HFF-Myc (cell line): Measurements from ENCODE around the gene HSF5.

ENCODE experiments used
- DNase-seq: peaks from one replicate; pipeline ENCODE4 v3.0.0-alpha.2; 2011; ENCODE audit warnings: low read depth; ENCODE audit errors: extremely low read depth
- H3K4me3 ChIP-seq: replicated peaks from 2 replicates; pipeline ENCODE4 v1.5.1; 2011; ENCODE audit warnings: low read depth, mild to moderate bottlenecking, control low read depth, low read length
- TF ChIP-seq, protein P1 (sequence below): IDR thresholded peaks from 2 replicates; pipeline ENCODE4 v1.5.1; 2012; ENCODE audit warnings: mild to moderate bottlenecking, low read depth, low read length, control low read depth; ENCODE audit errors: missing control alignments

The HSF5 gene

DNA sequence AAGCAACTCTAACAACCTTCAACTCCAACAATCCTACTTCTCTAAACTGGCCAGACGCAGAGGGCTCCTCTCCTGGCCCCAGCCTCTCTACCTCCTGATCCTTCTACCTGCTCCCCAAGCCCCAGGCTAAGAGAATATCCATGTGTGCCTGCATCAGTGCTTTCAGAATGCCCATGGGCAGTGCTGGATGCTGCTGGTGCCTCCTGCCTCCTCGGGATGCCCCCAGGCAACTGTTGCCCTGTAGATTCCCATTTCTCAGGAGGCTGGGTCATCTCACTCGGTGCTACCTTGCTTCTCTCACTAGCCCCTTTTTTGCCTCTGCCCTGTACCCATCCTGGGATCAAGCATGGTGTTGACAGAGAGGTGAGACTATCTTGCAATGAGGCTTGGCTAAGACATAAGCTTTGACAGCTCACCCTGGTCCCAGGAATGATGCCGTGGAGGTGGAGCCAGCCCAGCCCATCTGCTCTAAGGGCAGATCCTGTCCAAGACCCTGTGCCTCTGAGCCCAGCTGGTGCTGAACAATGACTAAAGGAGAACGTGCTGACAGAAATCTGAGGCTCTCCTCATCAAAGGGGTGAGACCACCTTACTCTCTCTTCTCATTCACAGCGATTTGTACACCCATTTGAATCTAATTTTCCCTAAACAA is 116.8 kb downstream of the HSF5 start:
- TF ChIP-seq, protein P1, sequence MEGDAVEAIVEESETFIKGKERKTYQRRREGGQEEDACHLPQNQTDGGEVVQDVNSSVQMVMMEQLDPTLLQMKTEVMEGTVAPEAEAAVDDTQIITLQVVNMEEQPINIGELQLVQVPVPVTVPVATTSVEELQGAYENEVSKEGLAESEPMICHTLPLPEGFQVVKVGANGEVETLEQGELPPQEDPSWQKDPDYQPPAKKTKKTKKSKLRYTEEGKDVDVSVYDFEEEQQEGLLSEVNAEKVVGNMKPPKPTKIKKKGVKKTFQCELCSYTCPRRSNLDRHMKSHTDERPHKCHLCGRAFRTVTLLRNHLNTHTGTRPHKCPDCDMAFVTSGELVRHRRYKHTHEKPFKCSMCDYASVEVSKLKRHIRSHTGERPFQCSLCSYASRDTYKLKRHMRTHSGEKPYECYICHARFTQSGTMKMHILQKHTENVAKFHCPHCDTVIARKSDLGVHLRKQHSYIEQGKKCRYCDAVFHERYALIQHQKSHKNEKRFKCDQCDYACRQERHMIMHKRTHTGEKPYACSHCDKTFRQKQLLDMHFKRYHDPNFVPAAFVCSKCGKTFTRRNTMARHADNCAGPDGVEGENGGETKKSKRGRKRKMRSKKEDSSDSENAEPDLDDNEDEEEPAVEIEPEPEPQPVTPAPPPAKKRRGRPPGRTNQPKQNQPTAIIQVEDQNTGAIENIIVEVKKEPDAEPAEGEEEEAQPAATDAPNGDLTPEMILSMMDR, result no peak
- H3K4me3 ChIP-seq, result no peak overlapping the region
- DNase-seq, result no peak

DNA sequence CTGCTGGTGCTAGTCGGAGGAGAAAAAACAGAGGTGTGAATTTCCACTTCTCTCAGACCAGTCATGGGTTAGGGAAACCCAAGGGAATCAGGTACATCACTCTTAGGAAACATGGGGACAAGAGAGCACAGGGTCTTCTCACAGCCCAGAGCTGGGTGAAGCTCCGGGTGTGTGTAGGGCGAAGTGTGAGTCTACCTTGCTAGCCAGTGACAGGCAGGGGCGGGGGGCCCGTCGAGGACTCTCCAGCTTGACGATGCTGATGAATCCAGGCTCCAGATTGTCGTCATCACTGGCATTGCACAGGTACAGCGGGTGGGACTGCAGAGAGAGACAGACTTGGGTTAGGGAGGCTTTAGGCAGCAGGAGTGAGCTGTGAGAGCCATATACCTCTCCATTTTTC is 117.5 kb downstream of the HSF5 start:
- TF ChIP-seq, protein P1, result no peak
- DNase-seq, result no peak
- H3K4me3 ChIP-seq, result no peak overlapping the region

DNA sequence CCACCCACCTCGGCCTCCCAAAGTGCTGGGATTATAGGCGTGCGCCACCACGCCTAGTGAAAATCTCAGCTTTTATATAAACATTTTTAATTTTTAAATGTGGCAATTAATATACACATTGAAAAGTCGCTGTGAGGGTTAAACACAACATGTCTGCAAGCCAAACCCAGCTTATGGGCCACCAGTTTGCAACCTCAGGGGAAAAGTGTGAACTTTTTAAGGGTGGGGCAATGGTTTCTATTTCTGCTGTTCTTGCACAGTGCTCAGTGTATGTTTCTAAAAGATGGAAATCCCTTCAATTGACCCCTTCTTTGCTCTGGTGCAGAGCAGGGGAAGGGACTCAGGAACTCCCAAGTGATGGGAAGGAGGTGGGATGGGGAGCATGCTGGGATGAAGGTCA is 117.9 kb downstream of the HSF5 start:
- no peak for DNase-seq
- TF ChIP-seq, protein P1, result no peak
- H3K4me3 ChIP-seq, result no peak overlapping the region
